BE2C (cell line): ENCODE results near the gene DPYD.

Source experiments
- DNase-seq: peaks from one replicate; pipeline ENCODE4 v3.0.0-alpha.2; 2020
- H3K27me3 ChIP-seq: fragments of 250-450 bp; sonication (Bioruptor Pico); 2 replicates; pipeline ENCODE4 v1.5.1; 2020; ENCODE audit warnings: mild to moderate bottlenecking
- H3K36me3 ChIP-seq: fragments of 250-450 bp; sonication (Bioruptor Pico); 2 replicates; pipeline ENCODE4 v1.5.1; 2020; ENCODE audit warnings: mild to moderate bottlenecking
- H3K4me1 ChIP-seq: fragments of 250-450 bp; sonication (Bioruptor Pico); 2 replicates; pipeline ENCODE4 v1.5.1; 2020
- H3K4me3 ChIP-seq: 2 replicates; pipeline ENCODE4 v1.5.1; 2011; ENCODE audit warnings: low read depth, low read length
- H3K9me3 ChIP-seq: fragments of 250-450 bp; sonication (Bioruptor Pico); 2 replicates; pipeline ENCODE4 v1.5.1; 2020
- CTCF ChIP-seq: IDR thresholded peaks from 2 replicates; pipeline ENCODE4 v1.5.1; 2012; ENCODE audit warnings: mild to moderate bottlenecking, low read depth, low read length

Gene DPYD

DNA sequence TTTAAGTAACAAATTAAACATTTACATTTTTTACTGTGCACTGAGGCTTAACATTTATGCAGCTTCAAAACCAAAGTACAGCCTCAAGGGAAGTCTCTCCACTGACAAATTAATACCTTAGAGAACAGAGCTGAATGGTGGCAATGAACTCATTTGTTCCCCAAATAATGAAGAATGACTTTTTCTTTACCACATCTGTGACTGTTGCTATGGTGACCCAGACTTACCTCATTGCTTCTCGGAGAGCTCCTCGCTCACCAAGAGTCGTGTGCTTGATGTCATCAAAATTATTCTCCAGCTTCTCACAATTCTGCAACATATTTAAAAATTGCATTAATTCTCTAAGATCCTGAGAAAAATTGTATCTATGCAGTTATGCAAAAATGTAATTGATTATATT is 92.9 kb downstream of the DPYD start:
- no peak for TF ChIP-seq CTCF
- Histone ChIP-seq H3K27me3 (no peaks in the 10 kb centered on the region), H3K4me1 (peaks cover 27% of the 10 kb centered on the region), H3K9me3 (no peaks in the 10 kb centered on the region), H3K4me3 (no peak overlapping the region), H3K36me3 (no peaks in the 10 kb centered on the region)
- DNase-seq: no peak

DNA sequence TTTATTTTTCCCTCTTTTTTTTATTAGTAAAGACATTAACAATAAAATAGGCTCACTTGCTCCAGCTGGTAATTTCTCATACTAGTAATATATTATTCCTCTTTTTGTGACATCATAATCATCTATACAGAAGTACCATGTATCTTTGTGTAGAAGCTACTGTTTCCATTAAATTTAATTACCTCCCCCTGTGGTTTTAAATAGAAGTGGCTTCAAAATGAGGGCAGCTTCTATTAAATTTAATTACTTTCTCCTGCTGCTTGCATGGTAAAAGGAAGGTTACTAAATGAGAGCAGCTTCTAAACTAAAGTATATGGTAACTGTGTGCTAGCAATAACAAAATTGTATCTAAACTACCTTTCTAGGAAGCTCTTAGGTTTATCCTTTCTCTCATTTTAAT is 94.0 kb downstream of the DPYD start:
- no peaks in the 10 kb centered on the region for H3K9me3 ChIP-seq
- H3K4me1 ChIP-seq: peaks cover 21% of the 10 kb centered on the region
- TF ChIP-seq CTCF: 0 out of 2 replicates have a peak, but pooled peaks have one; percentile 8
- no peak overlapping the region for H3K4me3 ChIP-seq
- no peaks in the 10 kb centered on the region for H3K36me3 ChIP-seq
- H3K27me3 ChIP-seq: no peaks in the 10 kb centered on the region
- DNase-seq: no peak

DNA sequence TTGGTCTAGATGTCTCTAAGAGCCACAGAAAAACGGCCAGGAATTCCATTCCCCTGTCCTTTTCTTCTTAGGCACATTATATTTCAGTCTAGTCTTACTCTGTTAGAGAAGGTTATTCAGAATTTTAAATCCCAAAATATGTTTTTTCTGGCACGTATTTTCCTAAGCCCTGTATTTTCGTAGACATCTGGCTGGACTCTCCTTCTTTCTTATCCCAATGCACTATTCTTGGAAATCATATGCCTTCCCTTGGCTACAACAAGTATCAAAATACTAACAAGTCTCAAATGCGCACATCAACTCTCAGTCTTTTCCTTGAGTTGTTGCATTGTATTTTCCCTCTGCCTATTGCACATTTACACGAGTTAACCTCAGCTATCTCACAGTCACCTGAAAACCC is 96.2 kb downstream of the DPYD start:
- Histone ChIP-seq H3K9me3 (no peaks in the 10 kb centered on the region), H3K4me1 (peaks cover 12% of the 10 kb centered on the region), H3K4me3 (no peak overlapping the region), H3K36me3 (no peaks in the 10 kb centered on the region), H3K27me3 (no peaks in the 10 kb centered on the region)
- TF ChIP-seq CTCF: no peak
- no peak for DNase-seq

- Histone ChIP-seq H3K4me1 (peaks cover 12% of the 10 kb centered on the region), H3K36me3 (no peaks in the 10 kb centered on the region), H3K9me3 (no peaks in the 10 kb centered on the region)
Observed at GRCh38 chr1:97824200-97824599, 96.6 kb downstream of the DPYD start.

DNA sequence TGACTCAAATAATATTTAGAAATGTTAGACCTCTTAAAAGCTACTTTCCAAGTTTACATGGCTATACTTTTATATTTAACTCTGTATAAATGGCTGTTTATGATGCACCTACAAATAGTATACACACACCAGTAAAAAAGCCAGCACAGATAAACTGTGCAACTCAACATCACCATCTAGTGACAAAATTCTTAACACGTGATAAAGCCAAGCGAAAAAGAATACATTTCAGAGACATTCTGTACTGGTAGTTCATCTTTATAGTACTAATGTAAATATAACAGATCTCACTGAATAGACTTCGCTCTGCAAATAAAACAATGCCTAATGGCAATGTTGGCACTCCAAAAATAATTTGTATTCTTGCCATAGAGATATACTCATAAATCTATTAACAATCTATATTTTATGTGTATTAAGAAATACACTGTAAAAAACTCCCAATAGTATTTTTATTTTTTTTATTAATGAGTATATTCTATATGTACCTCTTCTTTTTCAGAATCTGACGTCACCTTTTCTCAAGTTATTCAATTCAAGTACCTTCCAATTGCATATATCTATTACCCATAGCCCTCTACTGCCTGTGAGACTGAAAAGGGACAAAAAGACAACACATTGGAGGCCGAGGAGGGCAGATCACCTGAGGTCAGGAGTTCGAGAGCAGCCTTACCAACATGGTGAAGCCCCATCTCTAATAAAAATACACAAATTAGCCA is 100.2 kb downstream of the DPYD start:
- no peaks in the 10 kb centered on the region for H3K9me3 ChIP-seq
- TF ChIP-seq CTCF: peak; percentile 68
- DNase-seq: no peak
- H3K27me3 ChIP-seq: no peaks in the 10 kb centered on the region
- no peak overlapping the region for H3K4me3 ChIP-seq
- H3K36me3 ChIP-seq: no peaks in the 10 kb centered on the region
- peaks cover 9% of the 10 kb centered on the region for H3K4me1 ChIP-seq

More at GRCh38 chr1:97824200-97824599, 96.6 kb downstream of the DPYD start:
- no peak for TF ChIP-seq CTCF
- DNase-seq: no peak
- no peak overlapping the region for H3K4me3 ChIP-seq
- H3K27me3 ChIP-seq: no peaks in the 10 kb centered on the region

DNA sequence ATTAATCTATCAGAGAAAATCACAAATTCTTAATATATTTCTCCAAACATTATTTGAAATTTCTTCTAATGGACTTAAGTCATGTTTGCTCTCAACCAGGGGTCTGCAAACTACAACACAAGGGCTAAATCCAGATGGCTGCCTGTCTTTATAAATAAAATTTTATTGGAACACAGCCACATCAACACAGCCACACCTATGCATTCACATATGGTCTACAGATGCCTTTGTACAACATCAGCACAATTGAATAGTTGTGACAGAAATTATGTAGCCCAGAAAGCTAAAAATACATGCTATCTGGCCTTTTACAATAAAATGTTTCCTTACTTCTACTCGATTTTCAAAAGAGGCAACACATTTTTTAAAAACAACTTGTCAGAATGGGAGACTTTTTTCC is 103.9 kb downstream of the DPYD start:
- Histone ChIP-seq H3K4me3 (no peak overlapping the region), H3K27me3 (no peaks in the 10 kb centered on the region), H3K9me3 (no peaks in the 10 kb centered on the region), H3K36me3 (no peaks in the 10 kb centered on the region), H3K4me1 (peaks cover 12% of the 10 kb centered on the region)
- no peak for DNase-seq
- no peak for TF ChIP-seq CTCF
